ENCODE measurements around the gene OR6C65.
"Not testable (repeated sequence)": the region's sequence is repeated elsewhere in the genome, so short reads cannot be mapped to it uniquely, and the experiment has no call there.

OR6C65 gene

DNA sequence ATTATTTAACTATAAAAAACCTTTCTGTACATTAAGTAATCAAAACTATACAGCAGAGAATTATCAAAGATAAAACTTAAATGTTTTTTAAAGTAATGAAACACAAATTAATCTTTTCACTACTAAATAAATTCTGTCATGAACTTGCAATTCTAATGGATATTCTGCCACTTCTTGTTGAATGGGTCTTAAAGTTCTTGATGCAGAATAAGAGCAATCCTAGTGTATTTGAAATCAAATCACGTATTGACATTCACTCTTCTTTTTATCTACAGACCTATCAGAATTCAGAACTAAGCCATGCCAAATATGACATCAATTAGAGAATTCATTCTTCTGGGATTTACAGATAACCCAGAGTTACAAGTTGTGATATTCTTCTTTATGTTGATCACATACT lies at the start of gene OR6C65:
OR6C65 (plus strand) TSS at position 301 of the 400 bp plus-strand sequence; CDS start at position 301, 0 bp downstream.
- no peak for DNase-seq (ENCODE audit: low spot score)

DNA sequence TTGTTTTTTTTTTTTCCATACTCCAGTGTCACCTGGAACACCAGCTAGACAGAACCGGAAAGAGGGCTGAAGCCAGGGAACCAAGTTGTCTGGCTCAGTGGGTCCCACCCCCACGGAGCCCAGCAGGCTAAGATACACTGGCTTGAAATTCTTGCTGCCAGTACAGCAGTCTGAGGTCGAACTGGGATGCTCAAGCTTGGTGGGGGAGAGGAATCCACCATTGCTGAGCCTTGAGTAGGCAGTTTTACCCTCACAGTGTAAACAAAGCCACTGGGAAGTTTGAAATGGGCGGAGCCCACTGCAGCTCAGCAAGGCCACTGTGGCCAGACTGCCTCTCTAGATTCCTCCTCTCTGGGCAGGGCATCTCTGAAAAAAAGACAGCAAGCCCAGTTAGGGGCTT lies 45.0 kb upstream of the OR6C65 start:
- not testable (repeated sequence) for DNase-seq (ENCODE audit: low spot score)

DNA sequence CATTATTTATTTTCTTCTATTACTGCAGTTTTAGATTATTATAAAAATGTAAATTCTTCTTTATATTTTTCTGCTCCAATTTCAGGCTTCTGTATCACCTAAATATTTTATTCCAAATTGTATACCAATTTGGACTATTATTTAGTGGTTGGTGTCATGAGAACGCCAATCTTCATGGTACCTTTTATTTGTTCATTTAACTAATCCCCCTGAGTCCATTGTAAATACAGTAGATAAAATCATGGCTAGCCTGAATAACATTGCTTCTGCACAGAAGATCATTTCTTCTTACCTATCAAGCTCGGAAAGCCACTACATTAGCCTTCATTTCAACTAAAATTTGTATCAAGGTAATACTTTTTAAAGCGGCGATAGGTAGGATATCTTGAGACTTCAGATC lies 37.7 kb upstream of the OR6C65 start, which contains the start of gene OR6C75:
OR6C75 (plus strand) TSS at position 301 of the 400 bp plus-strand sequence. CDS start 2,136 bp downstream, outside the sequence.
- DNase-seq (ENCODE audit: low spot score), result no peak

DNA sequence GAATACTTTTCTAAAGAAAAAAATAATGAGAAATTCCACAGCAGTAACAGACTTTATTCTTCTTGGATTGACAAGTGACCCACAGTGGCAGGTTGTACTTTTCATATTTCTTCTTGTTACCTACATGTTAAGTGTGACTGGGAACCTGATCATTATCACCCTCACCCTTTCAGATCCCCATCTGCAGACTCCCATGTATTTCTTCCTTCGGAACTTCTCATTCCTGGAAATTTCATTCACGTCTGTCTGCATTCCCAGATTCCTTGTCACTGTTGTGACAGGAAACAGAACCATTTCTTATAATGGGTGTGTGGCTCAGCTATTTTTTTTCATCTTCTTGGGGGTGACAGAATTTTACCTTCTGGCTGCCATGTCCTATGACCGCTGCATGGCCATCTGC lies 35.2 kb upstream of the OR6C65 start:
- DNase-seq (ENCODE audit: low spot score), result no peak

DNA sequence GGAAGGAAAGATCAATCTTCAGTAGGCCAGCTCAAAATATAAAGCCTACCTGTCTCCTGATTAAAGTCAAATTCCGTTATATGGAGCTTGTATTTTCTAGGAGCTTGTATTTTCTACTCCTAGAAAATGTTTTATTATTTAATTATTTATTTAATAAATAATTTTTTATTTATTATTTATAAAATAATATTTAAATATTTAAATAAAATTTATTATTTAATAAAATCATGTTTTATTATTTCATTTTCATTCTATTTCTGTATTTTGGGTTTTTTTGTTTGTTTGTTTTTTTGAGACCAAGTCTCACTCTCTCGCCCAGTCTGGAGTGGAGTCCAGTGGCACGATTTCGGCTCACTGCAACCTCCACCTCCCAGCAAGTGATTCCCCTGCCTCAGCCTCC lies 27.8 kb upstream of the OR6C65 start:
- no peak for DNase-seq (ENCODE audit: low spot score)

DNA sequence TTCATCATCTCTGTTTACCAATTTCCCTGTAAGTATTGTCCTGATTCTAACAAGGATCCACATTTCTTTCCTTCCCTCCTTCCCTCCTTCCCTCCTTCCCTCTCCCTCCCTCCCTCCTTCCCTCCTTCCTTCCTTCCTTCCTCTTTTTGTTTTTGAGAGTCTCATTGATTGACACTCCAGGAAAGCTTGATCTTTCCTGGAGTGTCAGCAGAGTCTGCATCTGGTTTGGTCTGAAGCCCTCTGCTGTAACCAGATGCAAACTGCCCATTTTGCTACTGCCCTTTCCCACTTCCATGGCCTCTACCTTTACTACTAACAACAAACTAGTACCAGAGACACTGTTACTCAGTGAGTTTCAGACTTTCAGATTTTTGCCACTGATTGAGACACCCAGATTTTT lies 14.4 kb upstream of the OR6C65 start:
- no peak for DNase-seq (ENCODE audit: low spot score)

DNA sequence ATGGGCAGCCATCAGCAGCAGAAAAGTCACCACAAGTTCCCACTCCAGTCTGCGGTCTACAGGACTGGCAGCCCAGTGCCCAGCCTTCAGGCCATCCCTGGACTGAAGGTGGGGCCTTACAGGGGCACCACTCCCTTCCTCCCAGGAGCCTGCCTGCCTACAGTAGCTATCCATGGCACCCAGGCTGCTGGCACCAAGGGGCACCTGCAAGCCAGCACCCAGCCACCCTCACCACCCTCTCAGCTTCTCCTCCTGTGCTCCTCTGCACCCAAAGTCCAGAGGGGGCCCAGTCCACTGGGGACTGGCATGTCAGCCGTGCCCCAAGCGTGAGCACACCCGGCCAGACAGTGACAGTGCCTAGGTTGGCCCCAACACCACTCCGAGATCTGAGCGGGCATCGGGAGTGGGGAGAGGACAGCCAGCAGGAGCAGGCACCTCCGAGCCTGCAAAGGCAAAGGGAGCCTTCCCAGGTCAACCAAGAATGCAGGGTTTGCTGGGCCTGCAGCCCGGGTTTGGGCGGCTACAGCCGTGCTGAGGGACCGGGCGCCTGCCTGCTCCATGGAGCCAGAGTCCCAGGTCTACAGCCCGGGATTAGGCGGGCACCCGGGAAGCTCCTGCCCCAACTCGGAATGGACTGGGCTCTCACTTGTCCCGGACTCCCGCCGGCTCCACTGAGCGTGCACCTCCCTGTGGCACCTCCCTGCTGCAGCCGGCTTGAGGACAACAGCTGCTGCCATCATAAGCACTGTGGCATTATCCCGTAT lies 8.1 kb upstream of the OR6C65 start:
- DNase-seq (ENCODE audit: low spot score), result no peak

DNA sequence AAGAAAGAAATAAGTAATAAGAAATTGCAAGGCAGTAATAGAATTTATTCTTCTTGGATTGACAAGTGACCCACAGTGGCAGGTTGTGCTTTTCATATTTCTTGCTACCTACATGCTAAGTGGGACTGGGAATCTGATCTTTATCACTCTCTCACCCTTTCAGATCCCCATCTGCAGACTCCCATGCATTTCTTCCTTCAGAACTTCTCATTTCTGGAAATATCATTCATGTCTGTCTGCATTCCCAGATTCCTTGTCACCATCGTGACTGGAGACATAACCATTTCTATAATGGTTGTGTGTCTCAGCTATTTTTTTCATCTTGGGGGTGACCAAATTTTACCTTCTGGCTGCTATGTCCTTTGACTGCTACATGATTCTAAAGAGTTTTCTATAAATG lies 4.0 kb upstream of the OR6C65 start:
- no peak for DNase-seq (ENCODE audit: low spot score)

DNA sequence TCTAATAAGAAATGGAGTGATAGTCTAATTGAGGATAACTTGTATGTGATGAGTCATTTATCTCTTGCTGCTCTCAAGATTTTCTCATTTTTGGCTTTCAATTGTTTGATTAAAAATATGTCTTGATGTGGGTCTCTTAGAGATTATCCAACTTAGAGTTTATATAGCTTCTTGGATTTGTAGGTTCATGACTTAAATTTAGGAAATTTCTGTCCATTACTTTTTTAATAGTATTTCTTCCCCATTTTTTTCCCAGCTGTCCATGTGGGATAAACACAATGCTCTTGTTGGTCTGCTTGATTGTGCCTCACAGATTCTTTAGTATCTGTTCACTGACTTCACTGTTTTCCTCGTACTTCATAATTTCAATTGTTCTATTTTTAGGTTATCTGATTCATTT lies 7.5 kb downstream of the OR6C65 start:
- DNase-seq (ENCODE audit: low spot score), result no peak

DNA sequence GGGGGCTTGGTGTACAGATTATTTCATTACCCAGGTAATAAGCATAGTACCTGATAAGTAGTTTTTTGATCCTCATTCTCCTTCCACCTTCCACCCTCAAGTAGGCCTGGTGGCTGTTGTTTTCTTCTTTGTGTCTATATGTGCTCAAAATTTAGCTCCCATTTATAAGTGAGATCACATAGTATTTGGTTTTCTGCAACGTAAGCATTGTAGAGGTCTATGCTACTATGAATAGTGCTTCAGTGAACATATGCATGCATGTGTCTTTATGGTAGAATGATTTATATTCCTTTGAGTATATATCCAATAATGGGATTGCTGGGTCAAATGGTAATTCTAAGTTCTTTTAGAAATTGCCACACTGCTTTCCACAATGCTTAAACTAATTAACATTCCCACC lies 8.8 kb downstream of the OR6C65 start:
- DNase-seq (ENCODE audit: low spot score), result not testable (repeated sequence)

DNA sequence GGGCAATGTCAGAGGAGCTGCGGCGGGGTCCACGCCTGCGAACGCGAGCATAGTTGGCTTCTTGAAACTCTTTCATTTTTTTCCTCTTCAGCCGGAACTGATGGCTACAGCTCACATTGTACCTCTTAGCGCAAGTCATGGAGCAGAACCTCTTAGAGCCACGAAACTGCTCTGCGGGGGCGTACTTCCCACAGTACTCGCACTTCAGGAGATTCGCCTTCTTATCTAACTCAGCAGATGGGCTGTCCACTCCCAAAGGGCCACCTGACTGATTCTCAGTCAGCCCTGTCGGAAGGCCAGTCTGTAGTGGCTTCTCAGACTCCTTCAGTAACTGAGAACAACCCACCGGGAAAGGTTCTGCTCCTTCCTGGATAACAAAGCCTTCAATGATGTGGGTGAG lies 11.8 kb downstream of the OR6C65 start:
- not testable (repeated sequence) for DNase-seq (ENCODE audit: low spot score)

DNA sequence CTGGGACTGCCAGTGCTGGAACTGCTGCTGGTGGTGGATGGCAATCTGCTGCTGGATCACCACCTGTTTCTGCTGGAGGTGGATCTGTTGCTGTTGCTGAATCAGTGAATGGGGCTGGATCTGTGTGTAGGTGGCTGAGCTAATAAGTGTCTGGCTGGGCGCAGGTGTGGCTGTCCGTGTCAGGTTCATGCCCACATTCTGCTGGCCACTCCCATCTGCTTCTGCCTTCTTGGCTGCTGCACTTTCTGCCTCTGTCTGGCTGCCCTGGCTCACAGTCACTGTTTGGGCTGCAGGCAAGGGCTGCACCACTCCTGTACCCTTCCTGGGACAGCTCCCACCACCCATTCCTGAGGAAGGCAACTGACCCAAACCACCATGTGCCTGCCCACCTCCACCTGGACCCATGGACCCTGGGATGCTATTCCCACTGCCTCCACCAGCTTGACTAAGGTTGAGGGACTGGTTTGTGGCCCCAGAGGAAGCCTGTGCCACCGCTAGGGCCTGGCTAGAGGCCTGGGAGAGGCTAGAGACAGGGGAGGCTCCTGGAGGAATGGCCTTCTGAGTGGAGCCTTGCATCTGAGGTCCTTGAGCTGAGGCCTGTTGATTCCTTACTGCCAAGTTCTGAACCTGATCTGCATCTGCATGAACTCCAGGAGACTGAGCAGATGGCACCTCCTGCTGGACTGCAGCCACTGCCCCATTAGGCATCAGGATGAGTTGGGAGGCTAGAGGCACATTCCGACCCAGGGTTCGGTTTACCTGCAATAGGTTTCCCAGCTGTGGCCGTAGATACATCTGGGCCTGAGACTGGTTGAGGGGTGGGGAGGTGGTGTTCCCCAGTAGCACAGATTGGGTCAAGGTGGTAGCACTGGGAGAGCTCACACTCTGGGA lies 13.4 kb downstream of the OR6C65 start:
- not testable (repeated sequence) for DNase-seq (ENCODE audit: low spot score)

DNA sequence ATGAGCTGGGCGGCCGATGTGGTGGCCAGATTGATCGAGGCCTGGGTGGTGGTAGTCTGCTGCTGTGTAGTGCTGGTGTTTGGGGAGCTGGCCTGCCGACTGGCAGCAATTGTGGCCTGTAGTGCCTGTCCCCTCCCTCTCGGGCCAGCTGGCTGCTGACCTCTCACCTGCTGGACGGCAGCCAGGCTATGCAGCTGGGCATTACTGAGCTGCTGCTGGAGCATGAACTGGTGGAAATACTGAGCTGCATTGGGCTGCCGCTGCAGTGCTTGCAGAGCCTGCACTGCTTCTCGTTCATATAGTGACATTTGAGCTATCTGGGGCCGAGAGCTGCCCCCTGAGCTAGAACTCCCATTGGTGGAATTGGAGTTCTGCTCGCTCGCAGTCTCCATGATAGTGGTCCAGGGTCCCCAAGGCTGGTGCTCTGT lies 14.1 kb downstream of the OR6C65 start:
- DNase-seq (ENCODE audit: low spot score), result not testable (repeated sequence)

DNA sequence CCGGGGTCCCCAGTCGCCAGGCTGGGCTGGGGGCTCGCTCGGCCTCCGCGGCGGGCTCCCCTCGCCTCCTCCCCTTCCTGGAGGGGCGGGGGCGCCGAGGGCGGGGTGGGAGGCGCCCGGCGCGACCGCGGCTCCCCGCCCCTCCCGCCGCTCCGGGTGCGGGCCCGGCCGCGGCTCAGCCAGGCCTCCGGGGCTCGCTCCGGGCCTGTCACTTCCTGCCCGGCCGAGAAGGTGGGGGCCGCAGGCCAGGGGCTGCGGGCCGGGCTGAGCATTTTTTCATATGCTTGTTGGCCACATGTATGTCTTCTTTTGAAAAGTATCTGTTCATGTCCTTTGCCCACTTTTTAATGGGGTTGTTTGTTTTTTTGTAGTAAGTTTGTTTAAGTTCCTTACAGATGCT lies 14.6 kb downstream of the OR6C65 start:
- not testable (repeated sequence) for DNase-seq (ENCODE audit: low spot score)

DNA sequence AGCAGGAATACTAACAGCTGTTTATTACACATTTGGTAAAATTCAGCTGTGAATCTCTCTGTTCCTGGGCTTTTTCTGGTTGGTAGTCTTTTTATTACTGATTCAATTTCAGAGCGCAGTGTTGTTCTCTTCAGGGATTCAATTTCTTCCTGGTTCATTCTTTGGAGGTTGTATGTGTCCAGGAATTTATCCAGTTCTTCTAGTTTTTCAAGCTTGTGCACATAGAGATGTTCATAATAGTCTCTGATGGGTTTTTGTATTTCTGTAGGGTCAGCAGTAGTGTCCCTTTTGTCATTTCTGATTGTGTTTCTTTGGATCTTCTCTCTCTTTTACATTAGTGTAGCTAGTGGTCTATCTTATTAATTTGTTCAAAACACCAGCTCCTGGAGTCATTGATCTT lies 16.6 kb downstream of the OR6C65 start:
- DNase-seq (ENCODE audit: low spot score), result no peak

DNA sequence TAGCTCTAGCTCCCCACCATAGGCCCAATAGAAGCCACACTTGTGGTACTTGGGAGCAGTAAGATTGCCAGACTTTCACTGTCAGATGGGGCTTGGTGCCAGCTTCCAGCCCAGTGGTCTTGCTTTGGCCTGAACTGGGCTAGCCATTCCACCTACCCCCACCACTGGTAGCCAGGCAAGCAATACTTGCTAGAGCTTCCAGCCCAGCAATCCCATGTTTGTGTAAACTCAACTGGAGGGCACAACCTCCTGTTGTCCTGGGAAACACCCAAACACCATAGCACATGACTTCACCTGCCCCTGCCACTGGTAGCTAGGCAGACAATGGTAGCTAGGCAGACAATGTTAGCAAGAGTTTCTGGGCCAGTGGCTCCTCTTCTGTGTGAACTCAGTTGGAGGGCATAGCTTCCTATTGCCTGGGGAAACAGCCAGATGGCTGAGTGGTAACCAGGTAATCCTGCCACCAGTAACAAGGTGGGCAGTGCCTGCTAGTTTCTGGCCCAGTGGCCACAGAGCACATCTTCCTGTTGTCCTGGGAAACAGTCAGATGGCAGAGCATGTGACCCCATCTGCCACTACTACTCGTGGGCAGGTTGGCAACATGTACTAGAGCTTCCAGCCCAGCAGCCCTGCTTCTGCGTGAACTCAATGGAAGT lies 20.1 kb downstream of the OR6C65 start:
- DNase-seq (ENCODE audit: low spot score), result no peak

DNA sequence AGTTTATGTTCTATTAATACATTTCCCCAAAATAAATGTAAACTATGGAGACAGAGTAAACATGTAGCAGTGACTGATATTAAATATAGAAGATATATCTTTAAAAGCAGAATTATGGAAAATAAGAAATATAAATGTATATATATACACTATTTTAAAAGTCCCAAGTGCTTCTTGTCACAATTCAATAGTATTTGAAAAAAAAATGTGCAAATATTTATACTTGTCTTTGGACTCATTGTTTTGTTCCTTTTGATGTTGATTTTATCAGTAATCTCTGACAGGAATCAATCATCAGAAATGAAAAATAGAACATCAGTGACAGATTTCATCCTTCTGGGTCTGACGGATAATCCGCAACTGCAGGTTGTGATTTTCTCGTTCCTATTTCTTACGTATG lies 25.6 kb downstream of the OR6C65 start, which contains the start of gene OR6C76:
OR6C76 (plus strand) TSS at position 301 of the 400 bp plus-strand sequence; CDS start at position 301, 0 bp downstream.
- no peak for DNase-seq (ENCODE audit: low spot score)

DNA sequence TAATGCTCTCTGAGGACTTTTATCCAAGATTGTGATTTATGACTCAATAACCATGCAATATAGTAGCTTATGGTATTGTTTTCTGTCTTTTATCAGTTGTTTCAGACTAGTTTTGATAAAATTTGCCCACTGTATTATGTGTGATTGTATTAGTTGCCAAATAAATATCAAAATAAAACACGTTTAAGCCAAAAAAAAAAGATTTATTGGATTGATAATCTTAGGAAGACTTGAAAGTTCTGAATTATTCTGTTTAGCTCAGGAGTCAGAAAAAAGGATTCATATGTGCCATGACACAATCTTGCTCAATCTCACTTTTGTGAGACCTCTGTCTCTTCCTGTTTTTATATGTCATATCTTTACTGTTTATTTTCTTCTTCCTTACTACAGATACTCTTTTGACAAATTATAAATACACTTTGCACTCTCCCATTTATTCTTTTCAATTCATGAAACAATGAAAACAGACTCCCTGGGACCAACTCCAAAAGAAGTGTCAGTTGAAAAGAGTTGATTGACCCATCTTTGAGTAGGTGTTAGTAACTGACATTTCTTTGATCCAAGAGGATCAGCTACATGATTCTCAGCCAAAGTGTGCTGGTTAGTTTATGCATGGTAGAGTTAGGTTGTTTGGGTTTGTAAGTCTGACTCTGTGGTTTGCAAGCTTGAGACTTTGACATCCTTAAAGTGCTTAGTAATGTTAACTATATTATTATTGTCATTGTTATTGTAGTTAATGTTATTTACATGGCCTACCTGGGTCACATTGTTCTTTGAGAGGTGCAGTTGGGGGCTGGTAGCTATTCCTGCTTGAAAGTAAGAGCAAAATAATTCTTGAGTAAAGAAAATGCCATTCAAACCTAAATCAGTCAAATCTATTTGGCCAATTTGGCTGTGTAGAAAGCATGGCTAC lies 28.3 kb downstream of the OR6C65 start:
- DNase-seq (ENCODE audit: low spot score), result no peak

DNA sequence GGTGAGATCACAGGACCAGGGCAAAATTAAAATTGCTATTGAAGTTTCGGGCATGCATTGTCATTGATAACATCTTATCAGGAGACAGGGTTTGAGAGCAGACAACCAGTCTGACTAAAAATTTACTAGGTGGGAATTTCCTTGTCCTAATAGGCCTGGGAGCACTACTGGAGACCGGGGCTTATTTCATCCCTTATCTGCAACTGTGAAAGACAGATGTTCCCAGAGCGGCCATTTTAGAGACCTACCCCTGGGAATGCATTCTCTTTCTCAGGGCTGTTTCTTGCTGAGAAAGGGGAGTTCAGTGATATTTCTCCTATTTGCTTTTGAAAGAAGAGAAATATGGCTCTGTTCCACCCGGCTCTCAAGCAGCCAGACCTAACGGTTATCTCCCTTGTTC lies 40.9 kb downstream of the OR6C65 start:
- DNase-seq (ENCODE audit: low spot score), result not testable (repeated sequence)

DNA sequence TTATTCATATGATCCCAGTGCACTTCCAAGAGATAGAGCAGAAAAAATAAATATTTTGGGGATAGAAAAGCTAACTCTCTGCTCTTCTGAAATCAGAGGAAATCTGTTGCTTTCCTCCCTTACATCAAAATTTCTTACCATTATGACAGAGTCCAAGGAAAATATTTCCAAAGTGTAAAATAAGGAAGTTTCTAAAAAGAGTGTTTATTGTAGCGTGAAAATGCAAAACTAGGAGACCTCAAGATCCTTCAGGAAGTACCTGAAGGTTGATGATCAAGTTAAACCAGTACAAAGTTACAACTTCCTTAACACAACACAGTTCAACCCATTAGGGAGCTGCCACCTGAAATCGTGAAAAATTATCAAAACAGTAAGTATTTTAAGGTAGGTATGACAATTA lies 43.4 kb downstream of the OR6C65 start, which contains the start of gene OR6C2:
OR6C2 (plus strand) TSS at position 301 of the 400 bp plus-strand sequence. CDS start 8,138 bp downstream, outside the sequence.
- no peak for DNase-seq (ENCODE audit: low spot score)

DNA sequence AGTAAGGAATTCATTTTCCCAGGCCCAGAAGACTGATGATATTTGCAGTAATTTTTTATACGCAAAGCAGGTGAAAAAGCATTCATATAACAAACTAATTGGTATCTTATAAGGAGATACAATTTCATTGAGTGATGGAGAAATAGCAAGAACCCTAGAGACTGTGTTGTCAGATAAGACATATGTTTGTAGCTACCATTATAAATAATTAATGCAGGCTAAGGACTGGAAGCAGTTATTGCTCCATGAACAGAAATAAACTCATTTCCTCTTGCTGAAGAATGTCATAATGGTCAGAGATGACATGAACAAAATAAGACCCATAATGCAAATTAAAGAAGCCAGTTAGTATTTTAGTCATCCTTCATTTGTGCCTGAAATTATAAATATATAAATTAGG lies 45.0 kb downstream of the OR6C65 start:
- DNase-seq (ENCODE audit: low spot score), result no peak
